ENCODE results near the gene HSD17B12. TPM values are rescaled to one million over a fixed set of nuclear protein-coding genes. Genes with fewer than 3 reads are reported as not detected.

The HSD17B12 gene
- total and polyA plus RNA-seq, 2 of the 13 experiments (the other 11 are each of a cell fraction or from before 2014, with no cell fraction given): 50.3 to 117 TPM

GRCh38 chr11:43685440-43685839 lies 4.9 kb downstream of the HSD17B12 start:
- ATAC-seq (no peak), DNase-seq (ENCODE audit: low spot score) (no peak), FAIRE-seq (no peak)
- in situ Hi-C loops (cut with HindIII; ENCODE audit: extremely low pct_ligation_motif_present, low pct_unique_long_range_greater_than_20kb) (no loop called here), intact Hi-C loops (cut with micrococcal nuclease; ENCODE audit: unreplicated experiment) (no loop called here)
- peaks cover 90% of the 10 kb centered on the region for H3K79me2 ChIP-seq (ENCODE audit: insufficient read depth, low read length)
- WGBS (ENCODE audit: low lambda C conversion rate): 95% methylated on average over 4 of the region's 4 CpGs
- H3K4me1 ChIP-seq (ENCODE audit: insufficient read depth, low read length): peaks cover 60% of the 10 kb centered on the region
- no peaks in the 10 kb centered on the region; a peak in 1 of 5 replicates for H3K27me3 ChIP-seq (ENCODE audit: control insufficient read depth in 1 of 2, insufficient read depth in 2 of 2, low read length in 2 of 2)
- H3K9ac ChIP-seq (ENCODE audit: insufficient read depth, low read depth, low read length): no peak overlapping the region
- TF ChIP-seq SSRP1 (CRISPR knock-in tag; IDR thresholded peaks at IDR 0.05) (no peak), MAFK (conservative IDR thresholded peaks at IDR 0.05 in 1 of 2, IDR thresholded peaks at IDR 0.05 in 1 of 2; ENCODE audit: low read length in 2 of 2) (0 out of 4 replicates have a peak, but pooled peaks of 1 of the 2 experiments have one; percentile 15), XBP1 (CRISPR knock-in tag; IDR thresholded peaks at IDR 0.05) (no peak), SPEN (CRISPR knock-in tag; IDR thresholded peaks at IDR 0.05; ENCODE audit: low read depth) (no peak)
- peaks cover 25% of the 10 kb centered on the region for H4K20me1 ChIP-seq (ENCODE audit: insufficient read depth, low read length)
- peaks cover 4 to 9% of the 10 kb centered on the region in 2 experiments; a peak in 4 of 5 replicates for H3K36me3 ChIP-seq (replicated peaks in 1 of 2; ENCODE audit: control insufficient read depth in 1 of 2, insufficient read depth in 2 of 2, low read length in 2 of 2)
- ChIA-PET CTCF (ENCODE audit: low intra/inter-chr PET ratio, low total read pairs) (no interaction called here), POLR2A (no interaction called here)
- H2AFZ ChIP-seq (ENCODE audit: low read length): no peak overlapping the region
- H3K4me2 ChIP-seq (ENCODE audit: low read depth, low read length): 0 out of 2 replicates have a peak overlapping the region, but pooled peaks have one; percentile 40
- no TSS peak for BruUV-seq (replicated peaks)
- H3K4me3 ChIP-seq (replicated peaks in 1 of 3; ENCODE audit: insufficient read depth in 1 of 3, low read depth in 2 of 3, low read length in 3 of 3): no peak overlapping the region
- H3K9me3 ChIP-seq (ENCODE audit: low read length): no peaks in the 10 kb centered on the region
- no peak overlapping the region for H3K27ac ChIP-seq (ENCODE audit: extremely low read length, insufficient read depth, low read length)

DNA sequence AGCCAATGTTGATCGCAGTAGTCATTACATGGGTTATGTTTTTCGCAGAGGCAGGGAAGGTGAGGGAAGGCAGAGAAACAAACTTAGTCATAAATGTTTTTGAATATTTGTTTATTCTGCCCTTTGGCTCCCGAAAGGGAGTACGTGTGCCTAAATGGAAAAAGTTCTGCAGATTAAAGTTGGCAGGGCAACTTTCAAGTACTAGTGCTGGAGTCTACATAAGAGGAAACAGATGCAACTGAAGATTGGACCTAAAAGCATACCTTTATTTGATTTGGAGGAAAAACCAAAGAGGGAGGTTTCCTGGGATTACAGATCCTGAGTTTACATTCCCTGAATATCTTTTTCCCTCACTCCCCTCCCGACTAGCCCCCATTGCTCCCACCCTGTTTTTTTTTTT lies 5.7 kb downstream of the HSD17B12 start:
- peaks cover 4 to 16% of the 10 kb centered on the region in 2 experiments; a peak in 4 of 5 replicates for H3K36me3 ChIP-seq (replicated peaks in 1 of 2; ENCODE audit: control insufficient read depth in 1 of 2, insufficient read depth in 2 of 2, low read length in 2 of 2)
- intact Hi-C loops (cut with micrococcal nuclease; ENCODE audit: unreplicated experiment): no loop called here
- TF ChIP-seq IKZF5 (CRISPR knock-in tag; IDR thresholded peaks at IDR 0.05): no peak
- no peak for ATAC-seq
- no peak overlapping the region for H3K9ac ChIP-seq (ENCODE audit: insufficient read depth, low read depth, low read length)
- H3K27ac ChIP-seq (ENCODE audit: extremely low read length, insufficient read depth, low read length): no peak overlapping the region
- H4K20me1 ChIP-seq (ENCODE audit: insufficient read depth, low read length): peaks cover 25% of the 10 kb centered on the region
- 95% methylated on average over 5 of the region's 5 CpGs for WGBS (ENCODE audit: low lambda C conversion rate)
- peaks cover 60% of the 10 kb centered on the region for H3K4me1 ChIP-seq (ENCODE audit: insufficient read depth, low read length)
- no peak overlapping the region for H3K4me3 ChIP-seq (replicated peaks in 1 of 3; ENCODE audit: insufficient read depth in 1 of 3, low read depth in 2 of 3, low read length in 3 of 3)
- peaks cover 94% of the 10 kb centered on the region for H3K79me2 ChIP-seq (ENCODE audit: insufficient read depth, low read length)
- POLR2A ChIA-PET: no interaction called here
- no peaks in the 10 kb centered on the region; a peak in 1 of 5 replicates for H3K27me3 ChIP-seq (ENCODE audit: control insufficient read depth in 1 of 2, insufficient read depth in 2 of 2, low read length in 2 of 2)
- CTCF ChIA-PET (ENCODE audit: low intra/inter-chr PET ratio, low total read pairs): no interaction called here
- no TSS peak for BruUV-seq (replicated peaks)
- H2AFZ ChIP-seq (ENCODE audit: low read length): no peak overlapping the region
- no peak for FAIRE-seq
- peak overlapping the region; percentile 8; the same call in 1 of the 2 replicates for H3K4me2 ChIP-seq (ENCODE audit: low read depth, low read length)
- H3K9me3 ChIP-seq (ENCODE audit: low read length): no peaks in the 10 kb centered on the region
- in situ Hi-C loops (cut with HindIII; ENCODE audit: extremely low pct_ligation_motif_present, low pct_unique_long_range_greater_than_20kb): no loop called here
- DNase-seq (ENCODE audit: low spot score): no peak
